Stimulated activated naive CD8-positive, alpha-beta T cell treated with anti-CD3 and anti-CD28 coated beads, Interleukin-15, Interleukin-2, amounts not matched to agents 100 ng/mL and 50 ng/mL, for 24 hours (primary cell): ENCODE data around the gene PRDM9.
"Not testable (repeated sequence)": the region's sequence is repeated elsewhere in the genome, so short reads cannot be mapped to it uniquely, and the experiment has no call there.

Experiments used
- H3K27ac Mint-ChIP-seq: one replicate; pipeline ENCODE4 v1.8.0; 2021; ENCODE audit warnings: mild to moderate bottlenecking, mixed read lengths
- H3K27me3 Mint-ChIP-seq: one replicate; pipeline ENCODE4 v1.8.0; 2021; ENCODE audit warnings: mixed read lengths
- H3K36me3 Mint-ChIP-seq: one replicate; pipeline ENCODE4 v1.8.0; 2021; ENCODE audit warnings: low read depth, mixed read lengths
- H3K4me1 Mint-ChIP-seq: one replicate; pipeline ENCODE4 v1.8.0; 2021; ENCODE audit warnings: low read depth, mixed read lengths
- H3K4me3 Mint-ChIP-seq: one replicate; pipeline ENCODE4 v1.8.0; 2021; ENCODE audit warnings: mild to moderate bottlenecking, mixed read lengths
- H3K9me3 Mint-ChIP-seq: one replicate; pipeline ENCODE4 v1.8.0; 2021; ENCODE audit warnings: mixed read lengths

PRDM9 gene

GRCh38 chr5:23507278-23507685, at the start of gene PRDM9:
Gene PRDM9, plus strand, starts transcription at chr5:23507609. Its CDS starts 1,425 bp downstream, at chr5:23509034.
- Mint-ChIP-seq H3K27me3 (no peaks in the 10 kb centered on the region), H3K27ac (no peak within 1 kb of the TSS), H3K4me1 (no peaks in the 10 kb centered on the region), H3K4me3 (no peak within 1 kb of the TSS), H3K9me3 (peaks cover 12% of the 10 kb centered on the region), H3K36me3 (no peaks in the 10 kb centered on the region)

GRCh38 chr5:23457780-23458179, 49.6 kb upstream of the PRDM9 start:
- no peaks in the 10 kb centered on the region for H3K36me3 Mint-ChIP-seq
- no peaks in the 10 kb centered on the region for H3K4me1 Mint-ChIP-seq
- no peaks in the 10 kb centered on the region for H3K27me3 Mint-ChIP-seq
- H3K27ac Mint-ChIP-seq: no peak overlapping the region
- H3K9me3 Mint-ChIP-seq: peaks cover 16% of the 10 kb centered on the region
- no peak overlapping the region for H3K4me3 Mint-ChIP-seq

- no peaks in the 10 kb centered on the region for H3K4me1 Mint-ChIP-seq
- peaks cover 18% of the 10 kb centered on the region for H3K9me3 Mint-ChIP-seq
- no peak overlapping the region for H3K27ac Mint-ChIP-seq
- H3K27me3 Mint-ChIP-seq: no peaks in the 10 kb centered on the region
- no peak overlapping the region for H3K4me3 Mint-ChIP-seq
- H3K36me3 Mint-ChIP-seq: no peaks in the 10 kb centered on the region
Measured at GRCh38 chr5:23459214-23459613, 48.2 kb upstream of the PRDM9 start.

DNA sequence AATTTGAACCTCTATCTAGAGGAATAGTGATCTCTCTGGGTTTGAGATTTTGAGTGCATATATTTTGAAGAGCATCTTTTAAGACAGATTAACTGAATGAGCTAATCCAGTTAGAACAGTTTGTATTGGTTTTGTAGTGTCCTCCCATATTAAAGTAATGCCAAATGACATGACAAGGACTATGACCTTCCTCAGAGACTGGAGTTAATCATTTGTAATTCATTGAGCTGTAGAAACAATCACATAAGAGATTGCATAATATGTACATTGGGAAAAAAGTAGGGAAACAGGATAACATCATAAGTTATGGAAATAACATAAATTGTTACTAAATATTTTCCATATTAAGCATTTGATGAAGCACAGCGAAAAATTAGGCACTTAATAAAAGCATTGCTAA, 45.8 kb upstream of the PRDM9 start:
- Mint-ChIP-seq H3K36me3 (no peaks in the 10 kb centered on the region), H3K9me3 (peaks cover 13% of the 10 kb centered on the region), H3K27ac (no peak overlapping the region), H3K27me3 (no peaks in the 10 kb centered on the region), H3K4me3 (no peak overlapping the region), H3K4me1 (no peaks in the 10 kb centered on the region)

GRCh38 chr5:23466401-23466912, 41.0 kb upstream of the PRDM9 start:
- H3K4me1 Mint-ChIP-seq: no peaks in the 10 kb centered on the region
- no peak overlapping the region for H3K27ac Mint-ChIP-seq
- peaks cover 21% of the 10 kb centered on the region for H3K9me3 Mint-ChIP-seq
- no peak overlapping the region for H3K4me3 Mint-ChIP-seq
- H3K36me3 Mint-ChIP-seq: no peaks in the 10 kb centered on the region
- no peaks in the 10 kb centered on the region for H3K27me3 Mint-ChIP-seq

DNA sequence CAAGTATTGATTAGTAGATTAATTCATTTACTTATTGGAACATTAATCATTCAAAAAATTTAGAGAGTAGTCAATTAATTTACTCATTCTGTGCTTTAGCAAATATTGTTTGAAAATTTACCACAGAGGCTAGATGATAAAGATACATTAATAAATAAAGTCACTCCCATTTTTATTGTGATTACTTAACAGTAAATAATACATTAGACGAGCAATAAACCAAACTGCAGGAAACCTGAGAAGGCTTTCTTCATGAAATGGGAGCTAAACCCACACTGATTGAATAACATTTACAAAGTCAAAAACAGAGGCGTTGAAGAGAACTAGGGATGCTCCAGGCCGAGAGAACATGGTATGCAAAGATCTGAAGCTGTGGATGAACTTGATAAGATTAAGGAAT, 38.8 kb upstream of the PRDM9 start:
- Mint-ChIP-seq H3K4me1 (no peaks in the 10 kb centered on the region), H3K36me3 (no peaks in the 10 kb centered on the region), H3K27ac (no peak overlapping the region), H3K27me3 (no peaks in the 10 kb centered on the region), H3K9me3 (peaks cover 15% of the 10 kb centered on the region), H3K4me3 (no peak overlapping the region)

- no peak overlapping the region for H3K27ac Mint-ChIP-seq
- no peak overlapping the region for H3K4me3 Mint-ChIP-seq
- no peaks in the 10 kb centered on the region for H3K27me3 Mint-ChIP-seq
- no peaks in the 10 kb centered on the region for H3K36me3 Mint-ChIP-seq
- H3K4me1 Mint-ChIP-seq: no peaks in the 10 kb centered on the region
- no peaks in the 10 kb centered on the region for H3K9me3 Mint-ChIP-seq
Measured at GRCh38 chr5:23473915-23474314, 33.5 kb upstream of the PRDM9 start.

GRCh38 chr5:23474315-23474714, 33.1 kb upstream of the PRDM9 start:
- H3K9me3 Mint-ChIP-seq: peaks cover 2% of the 10 kb centered on the region

DNA sequence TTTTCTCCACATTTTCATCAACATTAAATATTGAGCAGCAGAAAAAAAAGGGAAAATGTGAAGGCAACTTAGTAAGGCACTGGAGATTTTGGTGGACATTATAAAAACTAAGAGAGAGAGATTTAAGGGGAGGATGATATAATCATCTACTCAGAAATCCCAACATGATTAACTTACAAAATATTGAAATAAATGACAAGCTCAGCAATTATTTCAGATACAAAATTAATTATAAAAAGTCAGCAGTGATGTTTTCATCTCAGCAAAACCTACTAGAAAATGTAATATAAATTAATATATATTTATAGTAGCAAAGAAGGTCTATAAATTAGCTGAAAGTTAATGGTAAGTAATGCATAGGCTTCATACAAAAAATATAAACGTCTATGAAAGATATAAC, 30.8 kb upstream of the PRDM9 start:
- Mint-ChIP-seq H3K9me3 (peaks cover 5% of the 10 kb centered on the region), H3K4me3 (no peak overlapping the region), H3K27ac (no peak overlapping the region)

More at GRCh38 chr5:23474315-23474714, 33.1 kb upstream of the PRDM9 start:
- Mint-ChIP-seq H3K4me3 (no peak overlapping the region), H3K36me3 (no peaks in the 10 kb centered on the region), H3K4me1 (no peaks in the 10 kb centered on the region), H3K27ac (no peak overlapping the region), H3K27me3 (no peaks in the 10 kb centered on the region)

DNA sequence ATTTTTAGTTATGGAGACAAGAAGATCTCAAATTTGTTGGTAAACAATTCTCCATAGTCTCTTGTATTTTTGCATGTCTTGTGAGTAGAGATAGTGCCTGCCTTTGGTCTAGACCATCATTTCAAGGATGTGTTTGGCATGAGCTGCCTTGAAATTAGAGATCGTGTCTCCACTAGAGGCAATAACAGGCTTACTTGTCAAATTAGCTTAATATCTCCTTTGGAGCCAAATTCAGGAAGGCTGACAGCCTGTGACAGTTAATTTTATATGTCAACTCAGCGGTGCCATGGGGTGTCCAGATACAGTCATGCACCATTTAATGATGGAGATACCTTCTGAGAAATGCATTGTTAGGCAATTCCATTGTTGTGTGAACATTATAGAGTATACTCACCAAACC, 24.8 kb upstream of the PRDM9 start:
- peaks cover 9% of the 10 kb centered on the region for H3K9me3 Mint-ChIP-seq
- no peak overlapping the region for H3K27ac Mint-ChIP-seq
- no peaks in the 10 kb centered on the region for H3K27me3 Mint-ChIP-seq
- no peaks in the 10 kb centered on the region for H3K4me1 Mint-ChIP-seq
- no peak overlapping the region for H3K4me3 Mint-ChIP-seq
- H3K36me3 Mint-ChIP-seq: no peaks in the 10 kb centered on the region

More for the DNA sequence above, 30.8 kb upstream of the PRDM9 start:
- Mint-ChIP-seq H3K4me1 (no peaks in the 10 kb centered on the region), H3K36me3 (no peaks in the 10 kb centered on the region), H3K27me3 (no peaks in the 10 kb centered on the region)

DNA sequence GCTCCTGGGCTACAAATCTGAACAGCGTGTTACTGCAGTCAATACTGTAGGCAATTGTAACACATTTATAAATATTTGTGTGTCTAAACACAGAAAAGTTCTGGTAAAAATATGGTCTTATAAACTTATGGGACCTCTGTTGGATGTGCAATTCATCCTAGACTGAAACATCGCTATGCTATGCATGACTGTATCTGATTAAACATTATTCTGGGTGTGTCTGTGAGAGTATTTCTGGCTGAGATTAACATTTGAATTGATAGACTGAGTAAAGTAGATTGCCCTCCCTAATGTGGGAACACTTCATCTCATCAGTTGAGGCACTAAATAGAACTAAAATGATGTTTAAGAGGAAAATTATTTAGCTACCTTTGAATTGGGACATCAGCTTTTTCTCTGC, 24.3 kb upstream of the PRDM9 start:
- H3K4me3 Mint-ChIP-seq: no peak overlapping the region
- no peaks in the 10 kb centered on the region for H3K27me3 Mint-ChIP-seq
- no peaks in the 10 kb centered on the region for H3K4me1 Mint-ChIP-seq
- no peak overlapping the region for H3K27ac Mint-ChIP-seq
- peaks cover 9% of the 10 kb centered on the region for H3K9me3 Mint-ChIP-seq
- H3K36me3 Mint-ChIP-seq: no peaks in the 10 kb centered on the region

- no peak overlapping the region for H3K4me3 Mint-ChIP-seq
- H3K36me3 Mint-ChIP-seq: no peaks in the 10 kb centered on the region
- no peaks in the 10 kb centered on the region for H3K27me3 Mint-ChIP-seq
- H3K9me3 Mint-ChIP-seq: peaks cover 16% of the 10 kb centered on the region
- no peak overlapping the region for H3K27ac Mint-ChIP-seq
- H3K4me1 Mint-ChIP-seq: no peaks in the 10 kb centered on the region
Measured at GRCh38 chr5:23484096-23484495, 23.3 kb upstream of the PRDM9 start.

DNA sequence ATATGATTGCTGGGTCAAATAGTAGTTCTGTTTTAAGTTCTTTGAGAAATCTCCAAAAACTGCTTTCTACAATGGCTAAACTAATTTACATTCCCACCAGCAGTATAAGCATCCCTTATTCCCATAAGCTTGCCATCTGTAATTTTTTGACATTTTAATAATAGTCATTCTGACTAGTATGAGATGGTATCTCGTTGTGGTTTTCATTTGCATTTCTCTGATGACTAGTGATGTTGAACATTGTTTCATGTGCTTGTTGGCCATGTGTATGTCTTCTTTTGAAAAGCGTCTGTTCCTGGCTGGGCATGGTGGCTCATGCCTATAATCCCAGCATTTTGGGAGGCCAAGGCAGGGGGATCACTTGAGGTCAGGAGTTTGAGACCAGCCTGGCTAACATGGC, 21.2 kb upstream of the PRDM9 start:
- not testable (repeated sequence) for H3K4me3 Mint-ChIP-seq, H3K27me3 Mint-ChIP-seq, H3K36me3 Mint-ChIP-seq, H3K27ac Mint-ChIP-seq, H3K4me1 Mint-ChIP-seq
- H3K9me3 Mint-ChIP-seq: peaks cover 16% of the 10 kb centered on the region

DNA sequence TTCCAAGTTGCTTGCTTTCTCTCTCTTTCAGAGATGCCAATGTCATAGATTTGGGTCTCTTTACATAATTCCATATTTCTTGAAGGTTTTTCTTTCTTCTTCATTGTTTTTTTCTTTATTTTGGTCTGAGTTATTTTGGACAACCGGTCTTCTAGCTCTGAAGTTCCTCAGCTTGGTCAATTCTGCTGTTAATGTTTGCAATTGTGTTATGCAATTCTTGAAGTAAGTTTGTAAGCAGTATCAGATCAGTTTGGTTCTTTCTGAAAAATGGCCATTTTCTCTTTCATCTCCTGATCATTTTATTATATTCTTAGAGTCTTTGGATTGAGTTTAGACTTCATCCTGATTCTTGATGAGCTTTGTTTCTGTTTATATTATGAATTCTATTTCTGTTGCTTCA, 16.4 kb upstream of the PRDM9 start:
- Mint-ChIP-seq H3K27me3 (no peaks in the 10 kb centered on the region), H3K4me3 (no peak overlapping the region), H3K36me3 (no peaks in the 10 kb centered on the region), H3K9me3 (peaks cover 19% of the 10 kb centered on the region), H3K27ac (no peak overlapping the region), H3K4me1 (no peaks in the 10 kb centered on the region)

- H3K27ac Mint-ChIP-seq: no peak overlapping the region
- no peaks in the 10 kb centered on the region for H3K27me3 Mint-ChIP-seq
- no peak overlapping the region for H3K4me3 Mint-ChIP-seq
- no peaks in the 10 kb centered on the region for H3K36me3 Mint-ChIP-seq
- H3K4me1 Mint-ChIP-seq: no peaks in the 10 kb centered on the region
- H3K9me3 Mint-ChIP-seq: peaks cover 9% of the 10 kb centered on the region
Measured at GRCh38 chr5:23494558-23494957, 12.9 kb upstream of the PRDM9 start.

GRCh38 chr5:23496576-23496975, 10.8 kb upstream of the PRDM9 start:
- H3K9me3 Mint-ChIP-seq: peaks cover 4% of the 10 kb centered on the region
- no peaks in the 10 kb centered on the region for H3K27me3 Mint-ChIP-seq
- H3K4me3 Mint-ChIP-seq: no peak overlapping the region
- H3K36me3 Mint-ChIP-seq: no peaks in the 10 kb centered on the region
- H3K27ac Mint-ChIP-seq: no peak overlapping the region
- H3K4me1 Mint-ChIP-seq: no peaks in the 10 kb centered on the region
